ENCODE data around the gene MID1.

Gene MID1

DNA sequence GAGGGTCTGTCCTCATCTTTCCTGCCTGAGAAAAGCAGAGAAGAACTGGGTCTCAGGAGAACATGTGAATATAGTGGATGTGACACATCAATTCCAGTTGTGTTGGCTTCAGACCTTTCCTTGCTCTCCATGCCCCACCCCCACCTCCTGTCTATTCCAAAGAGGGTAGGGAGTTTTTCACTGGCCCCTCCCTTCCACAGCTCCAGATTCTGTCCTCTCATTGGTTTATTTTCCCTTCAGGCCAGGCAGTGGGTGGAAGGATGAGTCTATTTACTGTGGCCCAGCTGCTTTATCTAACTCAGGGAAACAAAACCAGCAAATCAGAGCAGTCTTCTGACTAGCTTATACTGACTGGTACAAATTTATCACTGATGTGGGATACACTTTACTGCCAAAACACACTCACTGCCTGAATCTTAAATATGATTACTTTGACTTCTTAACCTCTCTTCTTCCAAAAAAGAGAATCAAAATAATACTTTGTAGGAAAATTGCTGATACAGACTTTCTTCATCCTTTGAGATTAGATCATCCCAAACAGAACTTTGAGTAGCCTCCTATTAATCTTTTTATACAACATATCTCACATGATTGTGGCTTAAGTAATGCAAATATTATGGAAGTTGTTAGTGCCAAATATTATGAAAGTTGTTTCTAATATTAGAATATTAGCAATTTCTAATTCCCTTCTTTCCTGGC, 221.2 kb downstream of the MID1 start:
- Mint-ChIP-seq H3K4me3 (no peak overlapping the region), H3K4me1 (peaks cover 18% of the 10 kb centered on the region), H3K9me3 (peaks cover 51% of the 10 kb centered on the region)

DNA sequence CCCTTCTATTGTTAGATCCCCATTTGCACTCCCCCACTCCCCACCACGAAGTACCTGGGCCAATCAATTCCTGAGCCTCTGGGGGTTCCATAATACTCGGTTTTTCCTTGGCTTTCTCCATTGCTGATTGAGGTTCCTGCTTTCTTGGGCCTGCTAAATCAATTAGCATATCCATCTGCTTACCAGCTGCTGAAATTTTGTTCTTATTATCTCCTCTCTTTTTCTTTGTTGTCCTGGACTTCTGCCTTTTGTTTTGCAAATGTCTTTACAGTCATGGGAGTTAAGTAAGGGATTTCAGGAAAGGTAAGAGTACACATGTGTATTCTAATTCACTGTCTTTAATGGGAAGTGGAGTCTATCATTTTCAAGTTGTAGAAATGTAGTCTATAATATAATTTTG, 222.2 kb downstream of the MID1 start:
- TF ChIP-seq, protein P1, sequence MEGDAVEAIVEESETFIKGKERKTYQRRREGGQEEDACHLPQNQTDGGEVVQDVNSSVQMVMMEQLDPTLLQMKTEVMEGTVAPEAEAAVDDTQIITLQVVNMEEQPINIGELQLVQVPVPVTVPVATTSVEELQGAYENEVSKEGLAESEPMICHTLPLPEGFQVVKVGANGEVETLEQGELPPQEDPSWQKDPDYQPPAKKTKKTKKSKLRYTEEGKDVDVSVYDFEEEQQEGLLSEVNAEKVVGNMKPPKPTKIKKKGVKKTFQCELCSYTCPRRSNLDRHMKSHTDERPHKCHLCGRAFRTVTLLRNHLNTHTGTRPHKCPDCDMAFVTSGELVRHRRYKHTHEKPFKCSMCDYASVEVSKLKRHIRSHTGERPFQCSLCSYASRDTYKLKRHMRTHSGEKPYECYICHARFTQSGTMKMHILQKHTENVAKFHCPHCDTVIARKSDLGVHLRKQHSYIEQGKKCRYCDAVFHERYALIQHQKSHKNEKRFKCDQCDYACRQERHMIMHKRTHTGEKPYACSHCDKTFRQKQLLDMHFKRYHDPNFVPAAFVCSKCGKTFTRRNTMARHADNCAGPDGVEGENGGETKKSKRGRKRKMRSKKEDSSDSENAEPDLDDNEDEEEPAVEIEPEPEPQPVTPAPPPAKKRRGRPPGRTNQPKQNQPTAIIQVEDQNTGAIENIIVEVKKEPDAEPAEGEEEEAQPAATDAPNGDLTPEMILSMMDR (IDR thresholded peaks at IDR 0.05) = no peak
- Mint-ChIP-seq H3K27ac (no peak overlapping the region), H3K4me3 (no peak overlapping the region), H3K27me3 (ENCODE audit: low read depth, poor library complexity) (no peaks in the 10 kb centered on the region), H3K36me3 (ENCODE audit: low read depth) (no peaks in the 10 kb centered on the region), H3K4me1 (peaks cover 23% of the 10 kb centered on the region), H3K9me3 (peaks cover 49% of the 10 kb centered on the region)
- no peak for DNase-seq

More for the DNA sequence above, 221.2 kb downstream of the MID1 start:
- no peak for DNase-seq
- Mint-ChIP-seq H3K36me3 (ENCODE audit: low read depth) (no peaks in the 10 kb centered on the region), H3K27ac (no peak overlapping the region), H3K27me3 (ENCODE audit: low read depth, poor library complexity) (no peaks in the 10 kb centered on the region)
- TF ChIP-seq, protein P1 (IDR thresholded peaks at IDR 0.05) = no peak

DNA sequence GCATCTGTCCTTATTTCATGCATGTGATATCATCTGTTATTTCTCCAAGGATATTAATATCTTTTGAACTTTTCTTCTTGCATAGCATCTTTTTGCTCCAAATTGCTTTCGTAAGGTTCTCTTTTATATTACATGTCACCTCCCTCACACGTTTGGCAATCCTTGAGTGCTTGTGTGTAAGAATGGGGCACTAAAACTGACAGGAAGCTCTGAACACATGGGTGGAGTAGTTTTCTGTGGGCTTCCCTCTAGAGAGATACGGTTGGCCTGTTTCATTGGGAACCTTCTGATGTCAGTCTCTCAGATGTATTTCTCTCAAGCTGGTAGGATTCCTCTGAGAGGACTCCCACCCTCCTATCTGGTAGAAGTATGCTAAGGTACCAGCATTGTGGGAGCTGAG, 223.0 kb downstream of the MID1 start:
- TF ChIP-seq, protein P1 (IDR thresholded peaks at IDR 0.05) = no peak
- no peaks in the 10 kb centered on the region for H3K27me3 Mint-ChIP-seq (ENCODE audit: low read depth, poor library complexity)
- no peak overlapping the region for H3K4me3 Mint-ChIP-seq
- H3K4me1 Mint-ChIP-seq = peaks cover 26% of the 10 kb centered on the region
- H3K36me3 Mint-ChIP-seq (ENCODE audit: low read depth) = no peaks in the 10 kb centered on the region
- peaks cover 44% of the 10 kb centered on the region for H3K9me3 Mint-ChIP-seq
- H3K27ac Mint-ChIP-seq = no peak overlapping the region
- DNase-seq = no peak

DNA sequence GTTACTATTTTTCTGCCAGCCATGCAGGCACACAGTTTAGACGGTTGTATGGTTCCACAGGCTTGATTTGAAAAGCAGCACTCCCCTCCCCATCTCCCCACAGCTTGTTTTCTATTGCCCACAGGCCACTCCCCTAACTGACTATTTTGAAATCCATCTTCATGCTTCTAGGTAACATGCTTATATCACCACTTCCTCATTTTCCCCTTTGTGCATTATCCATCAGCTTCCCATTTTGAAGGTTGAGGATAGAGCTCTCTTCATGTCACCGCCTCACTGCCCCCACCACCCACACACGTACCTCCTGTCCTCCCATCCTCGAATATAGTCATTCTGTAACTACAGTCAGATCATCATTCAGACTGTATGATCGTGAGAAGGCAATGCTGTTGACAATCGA, 224.7 kb downstream of the MID1 start:
- H3K9me3 Mint-ChIP-seq = peaks cover 38% of the 10 kb centered on the region
- no peak for DNase-seq
- no peaks in the 10 kb centered on the region for H3K36me3 Mint-ChIP-seq (ENCODE audit: low read depth)
- H3K4me1 Mint-ChIP-seq = peaks cover 36% of the 10 kb centered on the region
- no peak overlapping the region for H3K27ac Mint-ChIP-seq
- TF ChIP-seq, protein P1 (IDR thresholded peaks at IDR 0.05) = no peak
- no peaks in the 10 kb centered on the region for H3K27me3 Mint-ChIP-seq (ENCODE audit: low read depth, poor library complexity)
- no peak overlapping the region for H3K4me3 Mint-ChIP-seq

Data from nephron progenitor cell (in vitro differentiated cells).